BJ (cell line): ENCODE data around the gene OMA1. TPM values are rescaled to one million over a fixed set of nuclear protein-coding genes. Genes with fewer than 3 reads are reported as not detected.

Source experiments
- CTCF ChIA-PET: fragments of 350-600 bp; formaldehyde crosslinking; extraction: SDS; loops from one replicate; lab custom pipeline; 2021; ENCODE audit warnings: antibody characterized with exemption, inconsistent platforms; lab: Yijun Ruan, JAX
- POLR2A ChIA-PET: fragments of 300-600 bp; sonication (Branson Sonifier 250); formaldehyde crosslinking; extraction: SDS; loops from one replicate; lab custom pipeline; 2021; ENCODE audit warnings: antibody characterized with exemption; lab: Charles Lee
- DNase-seq: peaks from one replicate; pipeline ENCODE4 v3.0.0-alpha.2; 2011; ENCODE audit warnings: low read depth
- H3K27me3 ChIP-seq: 2 replicates; pipeline ENCODE4 v1.6.0; 2011; ENCODE audit warnings: low read length; ENCODE audit not compliant: control insufficient read depth, insufficient read depth
- H3K36me3 ChIP-seq: 2 replicates; pipeline ENCODE4 v1.5.1; 2011; ENCODE audit warnings: low read length; ENCODE audit not compliant: control insufficient read depth, insufficient read depth
- H3K4me3 ChIP-seq: 2 replicates; pipeline ENCODE4 v1.5.1; 2011; ENCODE audit warnings: low read depth, mild to moderate bottlenecking, control low read depth, low read length
- polyA plus RNA-seq: library from polyadenylated mRNA; depleted of rRNA; stranded (reverse); fragments of >200 nt; gene quantifications from 2 replicates; pipeline ENCODE4 v1.2.3, GENCODE V29; 2011
- TF ChIP-seq, protein P1 (sequence below): IDR thresholded peaks from 2 replicates; pipeline ENCODE4 v1.5.1; 2011; ENCODE audit warnings: low read depth, mild to moderate bottlenecking, control low read depth, inconsistent platforms, low read length, moderate library complexity; ENCODE audit not compliant: insufficient read depth

Gene OMA1
- polyA plus RNA-seq, 1 experiment: 8.4 TPM

- no peak for DNase-seq
Observed at GRCh38 chr1:58469016-58469415, 77.5 kb downstream of the OMA1 start.

DNA sequence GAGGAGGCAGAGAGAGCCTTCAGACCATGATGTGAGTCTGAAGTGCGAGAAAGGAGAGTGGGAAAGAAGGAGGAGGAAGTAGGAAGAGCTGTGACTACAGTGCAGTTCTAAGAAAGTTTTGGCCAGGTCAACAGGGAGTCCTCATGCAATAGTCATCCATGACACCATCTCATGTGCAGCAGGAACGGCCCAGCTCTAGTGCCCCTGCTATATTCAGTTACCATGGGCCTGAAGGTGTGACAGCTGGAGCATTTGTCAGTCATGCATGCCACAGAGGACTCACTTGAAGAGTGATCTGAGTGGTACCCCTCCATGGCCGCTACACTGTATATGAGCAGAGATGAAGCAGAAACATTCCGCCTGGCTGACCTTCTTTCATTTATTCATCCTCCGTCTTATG lies 77.9 kb downstream of the OMA1 start:
- no peak overlapping the region for H3K4me3 ChIP-seq
- H3K27me3 ChIP-seq: no peaks in the 10 kb centered on the region
- TF ChIP-seq, protein P1, sequence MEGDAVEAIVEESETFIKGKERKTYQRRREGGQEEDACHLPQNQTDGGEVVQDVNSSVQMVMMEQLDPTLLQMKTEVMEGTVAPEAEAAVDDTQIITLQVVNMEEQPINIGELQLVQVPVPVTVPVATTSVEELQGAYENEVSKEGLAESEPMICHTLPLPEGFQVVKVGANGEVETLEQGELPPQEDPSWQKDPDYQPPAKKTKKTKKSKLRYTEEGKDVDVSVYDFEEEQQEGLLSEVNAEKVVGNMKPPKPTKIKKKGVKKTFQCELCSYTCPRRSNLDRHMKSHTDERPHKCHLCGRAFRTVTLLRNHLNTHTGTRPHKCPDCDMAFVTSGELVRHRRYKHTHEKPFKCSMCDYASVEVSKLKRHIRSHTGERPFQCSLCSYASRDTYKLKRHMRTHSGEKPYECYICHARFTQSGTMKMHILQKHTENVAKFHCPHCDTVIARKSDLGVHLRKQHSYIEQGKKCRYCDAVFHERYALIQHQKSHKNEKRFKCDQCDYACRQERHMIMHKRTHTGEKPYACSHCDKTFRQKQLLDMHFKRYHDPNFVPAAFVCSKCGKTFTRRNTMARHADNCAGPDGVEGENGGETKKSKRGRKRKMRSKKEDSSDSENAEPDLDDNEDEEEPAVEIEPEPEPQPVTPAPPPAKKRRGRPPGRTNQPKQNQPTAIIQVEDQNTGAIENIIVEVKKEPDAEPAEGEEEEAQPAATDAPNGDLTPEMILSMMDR: no peak
- H3K36me3 ChIP-seq: no peaks in the 10 kb centered on the region
- CTCF ChIA-PET: interaction anchor here (0.5 to 1.5 kb wide), 2 partner anchors 12 to 17 kb away, joined by 3 to 4 read pairs; no protein-coding TSS in a partner anchor
- POLR2A ChIA-PET: no interaction called here
- DNase-seq: no peak

More at GRCh38 chr1:58469016-58469415, 77.5 kb downstream of the OMA1 start:
- H3K27me3 ChIP-seq: no peaks in the 10 kb centered on the region
- H3K36me3 ChIP-seq: no peaks in the 10 kb centered on the region
- ChIA-PET POLR2A (no interaction called here), CTCF (interaction anchor here (0.5 to 1.5 kb wide), 2 partner anchors 13 to 18 kb away, joined by 3 to 4 read pairs; no protein-coding TSS in a partner anchor)
- TF ChIP-seq, protein P1: no peak
- H3K4me3 ChIP-seq: no peak overlapping the region

DNA sequence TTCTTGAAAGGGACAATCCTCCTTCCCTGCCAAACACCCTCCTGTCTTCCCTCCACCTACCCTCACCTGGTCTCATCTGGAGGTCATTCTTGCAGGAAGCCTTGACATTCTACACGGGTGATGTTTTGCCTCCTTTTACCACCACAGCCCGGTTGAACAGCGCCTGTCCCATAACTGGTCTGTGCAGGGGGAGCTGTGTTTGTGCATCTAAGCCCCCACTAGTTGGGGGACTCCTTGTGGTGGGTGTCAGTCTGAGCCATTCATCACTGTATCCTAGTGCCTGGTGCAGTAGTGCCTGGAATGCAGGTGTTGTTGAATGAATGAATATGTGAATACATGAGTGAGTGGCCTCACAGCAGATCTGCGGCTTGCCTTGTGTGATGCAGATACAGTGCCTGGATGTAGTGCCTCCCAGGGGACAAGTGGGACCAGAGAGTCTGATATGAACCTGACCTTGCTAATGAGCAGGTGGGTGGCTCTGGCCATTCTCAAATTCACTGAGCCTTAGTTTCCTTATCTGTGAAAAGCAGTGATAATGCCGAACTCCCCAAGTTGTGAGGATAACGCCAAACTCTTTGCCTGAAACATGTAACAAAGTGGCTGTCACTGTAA lies 79.8 kb downstream of the OMA1 start:
- ChIA-PET CTCF (no interaction called here), POLR2A (no interaction called here)
- DNase-seq: no peak
- H3K4me3 ChIP-seq: no peak overlapping the region
- H3K36me3 ChIP-seq: no peaks in the 10 kb centered on the region
- H3K27me3 ChIP-seq: no peaks in the 10 kb centered on the region
- TF ChIP-seq, protein P1: no peak

- no peaks in the 10 kb centered on the region for H3K36me3 ChIP-seq
- TF ChIP-seq, protein P1: no peak
- no peak overlapping the region for H3K4me3 ChIP-seq
- DNase-seq: no peak
- CTCF ChIA-PET: no interaction called here
- POLR2A ChIA-PET: no interaction called here
- H3K27me3 ChIP-seq: no peaks in the 10 kb centered on the region
Observed at GRCh38 chr1:58465825-58466629, 80.5 kb downstream of the OMA1 start.

DNA sequence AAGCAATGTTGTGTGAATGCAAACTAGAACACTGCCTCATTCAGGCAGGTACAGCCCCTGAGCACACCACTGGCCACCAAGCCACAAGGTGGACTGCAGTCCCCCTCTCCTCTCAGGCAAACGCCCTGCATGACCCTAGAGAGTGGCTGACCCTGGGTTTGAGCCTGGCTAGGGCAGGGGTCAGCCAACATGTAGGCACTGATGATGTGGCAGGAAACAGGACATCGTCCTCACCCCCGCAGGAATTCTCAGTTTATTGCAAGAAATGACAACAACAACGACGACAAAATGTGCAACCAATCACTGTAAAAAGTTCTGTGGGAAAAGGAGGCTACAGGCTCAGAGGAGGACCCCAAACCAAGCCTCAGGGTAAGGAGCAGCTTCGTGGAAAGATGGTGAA lies 81.3 kb downstream of the OMA1 start:
- no peaks in the 10 kb centered on the region for H3K27me3 ChIP-seq
- H3K4me3 ChIP-seq: no peak overlapping the region
- ChIA-PET CTCF (no interaction called here), POLR2A (no interaction called here)
- no peaks in the 10 kb centered on the region for H3K36me3 ChIP-seq
- no peak for DNase-seq
- TF ChIP-seq, protein P1: no peak
